Measurements from ENCODE around the gene PURB.
"Not testable (repeated sequence)": the region's sequence is repeated elsewhere in the genome, so short reads cannot be mapped to it uniquely, and the experiment has no call there.

The PURB gene

DNA sequence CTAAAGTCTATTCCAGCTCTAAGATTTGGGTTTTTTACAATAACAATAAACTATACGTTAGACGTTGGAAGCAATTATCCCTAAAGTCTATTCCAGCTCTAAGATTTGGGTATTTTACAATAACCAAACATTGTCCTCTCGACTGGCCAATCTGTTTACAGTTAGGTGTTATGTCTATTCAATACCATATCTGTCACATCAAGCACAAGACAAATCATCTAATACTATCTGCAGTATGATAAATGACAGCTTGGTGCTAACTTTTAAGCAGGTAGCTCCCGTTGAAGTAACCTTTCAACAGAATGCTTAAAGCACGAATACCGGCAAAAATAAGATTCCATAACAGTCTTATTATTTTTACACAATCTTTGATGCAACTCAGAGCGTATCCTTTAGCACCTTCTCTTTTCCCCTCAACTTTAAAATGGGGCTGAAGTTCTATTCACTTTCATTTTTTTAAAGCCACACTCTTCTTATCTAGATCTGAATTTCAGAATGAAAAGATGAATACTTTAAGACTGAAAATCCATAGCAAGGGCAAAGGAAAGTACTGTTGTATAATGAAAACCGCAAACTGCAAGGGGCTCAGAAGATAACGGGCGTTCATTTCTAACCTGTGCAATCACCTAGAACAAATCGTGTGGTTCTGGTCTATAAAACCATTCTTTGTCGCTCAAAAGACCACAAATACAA, 38.4 kb downstream of the PURB start:
- Histone ChIP-seq H3K27me3 (ENCODE audit: control insufficient read depth, insufficient read depth, low read length) (no peaks in the 10 kb centered on the region), H3K4me1 (ENCODE audit: control insufficient read depth, insufficient read depth, low read length) (no peaks in the 10 kb centered on the region), H3K36me3 (ENCODE audit: control insufficient read depth, insufficient read depth, low read length) (no peaks in the 10 kb centered on the region), H3K9ac (ENCODE audit: low read length) (peak overlapping the region; percentile 92), H3K9me3 (ENCODE audit: control insufficient read depth, low read length) (no peaks in the 10 kb centered on the region), H3K4me3 (ENCODE audit: low read length) (peak overlapping the region; percentile 87)

DNA sequence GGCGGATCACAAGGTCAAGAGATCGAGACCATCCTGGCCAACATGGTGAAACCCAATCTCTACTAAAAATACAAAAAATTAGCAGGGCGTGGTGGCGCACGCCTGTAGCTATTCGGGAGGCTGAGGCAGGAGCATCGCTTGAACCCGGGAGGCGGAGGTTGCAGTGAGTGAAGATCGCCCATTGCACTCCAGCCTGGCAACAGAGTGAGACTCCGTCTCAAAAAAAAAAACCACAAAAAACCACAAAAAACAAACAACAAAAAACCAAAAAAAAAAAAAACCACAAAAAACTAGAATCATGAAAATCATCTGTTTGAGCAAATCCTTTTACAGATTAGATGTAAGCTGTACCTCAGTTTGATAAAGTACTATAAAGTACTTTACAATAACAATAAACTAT, 38.9 kb downstream of the PURB start:
- not testable (repeated sequence) for H3K4me1 ChIP-seq (ENCODE audit: control insufficient read depth, insufficient read depth, low read length); H3K27me3 ChIP-seq (ENCODE audit: control insufficient read depth, insufficient read depth, low read length); H3K36me3 ChIP-seq (ENCODE audit: control insufficient read depth, insufficient read depth, low read length); H3K9me3 ChIP-seq (ENCODE audit: control insufficient read depth, low read length); H3K4me3 ChIP-seq (ENCODE audit: low read length)
- peak overlapping the region; percentile 92 for H3K9ac ChIP-seq (ENCODE audit: low read length)

DNA sequence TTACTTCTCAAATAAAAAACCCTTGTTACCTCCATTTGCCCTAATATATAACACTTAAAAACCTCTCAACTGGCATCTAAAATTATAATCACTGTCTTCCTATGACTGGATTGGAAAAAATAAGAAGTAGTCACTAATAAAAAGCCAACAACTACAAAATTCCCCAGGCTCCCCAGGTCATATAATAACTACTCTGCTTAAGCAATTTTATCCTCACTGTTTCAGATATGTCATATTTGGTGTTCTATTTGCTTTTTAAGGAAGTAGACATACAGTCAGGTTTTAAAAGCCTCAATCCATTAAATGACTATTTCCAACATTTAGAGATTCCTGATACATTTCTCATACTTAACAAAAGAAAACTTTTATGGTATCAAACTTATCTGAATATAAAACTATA, 39.9 kb downstream of the PURB start:
- no peaks in the 10 kb centered on the region for H3K27me3 ChIP-seq (ENCODE audit: control insufficient read depth, insufficient read depth, low read length)
- H3K4me1 ChIP-seq (ENCODE audit: control insufficient read depth, insufficient read depth, low read length) = no peaks in the 10 kb centered on the region
- H3K9ac ChIP-seq (ENCODE audit: low read length) = no peak overlapping the region
- no peaks in the 10 kb centered on the region for H3K9me3 ChIP-seq (ENCODE audit: control insufficient read depth, low read length)
- no peaks in the 10 kb centered on the region for H3K36me3 ChIP-seq (ENCODE audit: control insufficient read depth, insufficient read depth, low read length)
- no peak overlapping the region for H3K4me3 ChIP-seq (ENCODE audit: low read length)

DNA sequence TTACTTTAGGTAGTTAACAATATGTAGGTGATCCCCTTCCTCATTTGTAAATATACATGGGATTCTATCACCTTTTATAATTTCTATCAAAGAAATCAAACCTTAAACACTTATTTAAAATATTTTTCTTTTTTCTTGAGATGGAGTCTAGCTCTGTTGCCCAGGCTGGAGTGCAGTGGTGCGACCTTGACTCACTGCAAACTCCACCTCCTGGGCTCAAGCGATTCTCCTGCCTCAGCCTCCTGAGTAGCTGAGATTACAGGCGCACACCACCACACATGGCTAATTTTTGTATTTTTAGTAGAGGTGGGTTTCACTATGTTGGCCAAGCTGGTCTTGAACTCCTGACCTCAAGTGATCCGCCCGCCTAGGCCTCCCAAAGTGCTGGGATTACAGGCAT, 41.9 kb downstream of the PURB start:
- not testable (repeated sequence) for H3K36me3 ChIP-seq (ENCODE audit: control insufficient read depth, insufficient read depth, low read length); H3K9ac ChIP-seq (ENCODE audit: low read length); H3K4me3 ChIP-seq (ENCODE audit: low read length); H3K27me3 ChIP-seq (ENCODE audit: control insufficient read depth, insufficient read depth, low read length); H3K4me1 ChIP-seq (ENCODE audit: control insufficient read depth, insufficient read depth, low read length); H3K9me3 ChIP-seq (ENCODE audit: control insufficient read depth, low read length)

DNA sequence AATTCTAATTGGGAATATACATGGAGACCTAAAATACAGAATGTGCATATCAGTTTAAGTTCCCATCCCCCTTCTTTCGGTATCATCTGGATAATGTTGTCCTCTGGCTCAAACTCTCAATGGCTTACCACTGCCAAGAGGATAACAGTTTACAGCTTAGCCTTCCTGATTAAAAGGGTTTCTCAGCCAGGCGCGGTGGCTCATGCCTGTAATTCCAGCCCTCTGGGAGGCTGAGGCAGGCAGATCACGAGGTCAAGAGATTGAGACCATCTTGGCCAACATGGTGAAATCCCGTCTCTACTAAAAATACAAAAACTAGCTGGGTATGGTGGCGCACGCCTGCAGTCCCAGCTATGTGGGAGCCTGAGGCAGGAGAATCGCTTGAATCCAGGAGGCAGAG, 42.7 kb downstream of the PURB start:
- H3K36me3 ChIP-seq (ENCODE audit: control insufficient read depth, insufficient read depth, low read length) = not testable (repeated sequence)

DNA sequence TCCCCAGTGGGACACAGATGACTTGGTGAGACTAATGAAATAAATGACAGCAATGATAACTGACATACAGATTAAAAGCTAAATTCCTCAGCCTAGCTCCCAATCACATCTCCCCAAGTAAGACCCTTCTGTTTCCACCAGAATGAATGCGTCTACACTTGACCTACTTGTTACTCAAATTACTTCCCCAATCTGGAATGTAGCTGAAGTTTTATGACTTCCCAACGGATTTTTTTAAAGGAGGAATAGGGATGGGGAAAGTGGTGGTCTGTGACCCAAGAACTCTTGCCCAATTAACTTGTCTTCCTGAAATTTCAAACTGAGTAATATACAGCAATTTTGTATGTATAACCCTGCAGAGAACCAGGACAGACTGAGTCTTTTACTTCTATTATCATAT, 46.6 kb downstream of the PURB start:
- Histone ChIP-seq H3K9ac (ENCODE audit: low read length) (no peak overlapping the region), H3K4me1 (ENCODE audit: control insufficient read depth, insufficient read depth, low read length) (no peaks in the 10 kb centered on the region), H3K4me3 (ENCODE audit: low read length) (no peak overlapping the region), H3K27me3 (ENCODE audit: control insufficient read depth, insufficient read depth, low read length) (no peaks in the 10 kb centered on the region), H3K36me3 (ENCODE audit: control insufficient read depth, insufficient read depth, low read length) (no peaks in the 10 kb centered on the region), H3K9me3 (ENCODE audit: control insufficient read depth, low read length) (no peaks in the 10 kb centered on the region)

More for the DNA sequence above, 42.7 kb downstream of the PURB start:
- H3K9me3 ChIP-seq (ENCODE audit: control insufficient read depth, low read length); H3K4me1 ChIP-seq (ENCODE audit: control insufficient read depth, insufficient read depth, low read length); H3K27me3 ChIP-seq (ENCODE audit: control insufficient read depth, insufficient read depth, low read length); H3K9ac ChIP-seq (ENCODE audit: low read length); H3K4me3 ChIP-seq (ENCODE audit: low read length): not testable (repeated sequence)

DNA sequence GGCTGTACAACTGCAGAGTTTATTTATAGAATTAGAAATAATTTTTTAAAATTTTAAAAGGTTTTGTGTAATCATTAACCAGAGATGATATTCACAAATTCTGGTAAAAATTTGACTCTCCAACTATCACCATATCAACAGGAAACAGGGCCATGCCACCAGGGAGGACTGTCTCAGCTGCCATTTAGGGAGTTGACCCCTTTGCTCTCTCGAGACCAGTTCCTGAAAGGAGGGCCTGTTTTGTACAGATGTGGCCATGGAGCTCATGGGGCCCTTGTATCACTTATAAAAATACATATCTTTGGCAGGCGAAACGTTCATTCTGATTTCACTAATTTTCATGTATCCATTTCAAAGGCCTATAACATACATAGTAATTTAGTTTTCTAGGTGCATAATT, 57.8 kb downstream of the PURB start:
- no peak overlapping the region for H3K9ac ChIP-seq (ENCODE audit: low read length)
- no peak overlapping the region for H3K4me3 ChIP-seq (ENCODE audit: low read length)
- no peaks in the 10 kb centered on the region for H3K4me1 ChIP-seq (ENCODE audit: control insufficient read depth, insufficient read depth, low read length)
- no peaks in the 10 kb centered on the region for H3K27me3 ChIP-seq (ENCODE audit: control insufficient read depth, insufficient read depth, low read length)
- H3K36me3 ChIP-seq (ENCODE audit: control insufficient read depth, insufficient read depth, low read length) = peaks cover 3% of the 10 kb centered on the region
- no peaks in the 10 kb centered on the region for H3K9me3 ChIP-seq (ENCODE audit: control insufficient read depth, low read length)
